ENCODE results near the gene KIF25.
"Not testable (repeated sequence)": the region's sequence is repeated elsewhere in the genome, so short reads cannot be mapped to it uniquely, and the experiment has no call there.

Gene KIF25

GRCh38 chr6:167996424-167997199 is 859 bp upstream of the KIF25 start:
- peak; percentile 59 for DNase-seq

- DNase-seq: no peak
Measured at GRCh38 chr6:167998215-167998614, 744 bp downstream of the KIF25 start.

GRCh38 chr6:168000198-168001028 is 2.9 kb downstream of the KIF25 start:
- no peak for DNase-seq

GRCh38 chr6:168001029-168001332 is 3.5 kb downstream of the KIF25 start:
- no peak for DNase-seq

- DNase-seq: not testable (repeated sequence)
Measured at GRCh38 chr6:168001514-168001913, 4.0 kb downstream of the KIF25 start.

- DNase-seq: no peak
Measured at GRCh38 chr6:168002804-168003203, 5.3 kb downstream of the KIF25 start.

GRCh38 chr6:168004023-168004422 is 6.6 kb downstream of the KIF25 start:
- no peak for DNase-seq

- no peak for DNase-seq
Measured at GRCh38 chr6:168004945-168005344, 7.5 kb downstream of the KIF25 start.

GRCh38 chr6:168005796-168006195 is 8.3 kb downstream of the KIF25 start:
- DNase-seq: no peak

GRCh38 chr6:168007592-168008338 is 10.3 kb downstream of the KIF25 start:
- no peak for DNase-seq

GRCh38 chr6:168009331-168009730 is 11.9 kb downstream of the KIF25 start:
- DNase-seq: no peak

- no peak for DNase-seq
Measured at GRCh38 chr6:168011291-168011690, 13.8 kb downstream of the KIF25 start.

GRCh38 chr6:168012431-168013249 is 15.2 kb downstream of the KIF25 start:
- no peak for DNase-seq

GRCh38 chr6:168013250-168013915 is 15.9 kb downstream of the KIF25 start:
- no peak for DNase-seq

- no peak for DNase-seq
Measured at GRCh38 chr6:168014428-168014827, 17.0 kb downstream of the KIF25 start.

GRCh38 chr6:168015009-168015408 is 17.5 kb downstream of the KIF25 start:
- no peak for DNase-seq

GRCh38 chr6:168015482-168016175 is 18.2 kb downstream of the KIF25 start:
- DNase-seq: no peak

GRCh38 chr6:168016176-168016620 is 18.7 kb downstream of the KIF25 start:
- no peak for DNase-seq

- DNase-seq: no peak
Measured at GRCh38 chr6:168016721-168017525, 19.5 kb downstream of the KIF25 start.

- no peak for DNase-seq
Measured at GRCh38 chr6:168017629-168018028, 20.2 kb downstream of the KIF25 start.

- no peak for DNase-seq
Measured at GRCh38 chr6:168018664-168019063, 21.2 kb downstream of the KIF25 start.

Data from NCI-H69 (cell line).